NCI-H2196 (cell line): ENCODE results near the gene PRR33.

Experiments
- DNase-seq: peaks from one replicate; lab custom pipeline; 2025; ENCODE audit not compliant: unreplicated experiment; lab: John Stamatoyannopoulos, UW

The PRR33 gene

GRCh38 chr11:1866776-1867175 is 24.9 kb downstream of the PRR33 start:
- no peak for DNase-seq

DNA sequence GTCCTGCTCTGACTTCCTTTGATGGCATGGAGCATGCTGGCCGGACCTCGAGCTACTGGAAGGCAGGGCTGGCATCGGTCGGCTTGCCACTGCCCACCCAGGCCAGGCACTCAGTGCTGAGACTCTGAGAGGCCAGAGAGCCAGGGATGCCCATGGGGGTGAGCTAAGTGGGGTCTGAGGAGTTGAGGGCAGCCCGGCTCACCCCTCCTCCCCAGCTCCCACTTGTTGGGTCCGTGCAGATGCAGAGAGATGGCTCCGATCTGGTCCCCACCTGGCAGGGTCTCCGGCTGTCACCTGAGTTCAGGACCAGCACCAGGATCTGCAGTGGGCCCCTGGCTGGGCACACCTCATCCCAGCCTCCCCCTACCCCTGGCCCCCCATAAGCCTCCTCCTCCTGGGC is 25.5 kb downstream of the PRR33 start:
- DNase-seq = no peak

DNA sequence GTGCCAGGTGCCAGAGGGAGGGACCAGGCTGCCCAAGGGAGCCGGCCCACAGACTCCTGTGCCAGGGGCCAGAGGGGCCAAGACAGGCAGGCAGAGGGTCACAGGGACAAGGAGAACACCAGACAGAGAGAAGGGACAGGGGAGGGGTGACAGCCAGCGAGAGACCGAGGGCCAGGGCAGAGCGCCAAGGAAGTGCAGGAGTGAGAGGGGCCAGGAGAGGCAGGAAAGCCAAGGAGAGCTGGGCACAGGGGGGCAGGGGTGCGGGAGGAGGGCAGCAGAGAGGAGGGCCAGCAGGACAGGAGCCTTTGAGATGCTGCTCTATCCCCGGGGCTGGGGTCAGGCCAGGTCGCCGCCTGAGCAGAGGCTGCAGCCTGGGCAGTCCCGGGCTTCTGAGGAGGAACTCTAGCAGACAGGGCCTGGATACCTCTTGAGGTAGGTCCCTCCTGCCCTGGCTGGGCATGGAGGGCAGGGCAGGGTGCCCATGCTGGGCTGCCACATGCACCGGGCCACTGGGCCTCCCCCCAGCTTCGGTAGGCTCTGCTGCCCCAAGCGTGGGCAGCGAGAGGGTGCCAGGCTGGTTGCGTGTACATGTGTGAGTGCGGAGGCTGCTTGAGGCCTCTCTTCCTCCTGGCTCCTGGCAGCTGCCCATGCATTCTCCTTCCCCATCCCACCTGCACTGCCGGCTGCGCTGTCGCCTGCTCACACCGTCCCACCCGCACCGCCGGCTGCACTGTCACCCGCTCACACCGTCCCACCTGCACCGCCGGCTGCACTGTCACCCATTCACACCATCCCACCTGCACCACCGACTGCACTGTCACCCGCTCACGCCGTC is 26.6 kb downstream of the PRR33 start:
- no peak for DNase-seq

- no peak for DNase-seq
These were observed 27.5 kb downstream of the PRR33 start for GRCh38 chr11:1864231-1864630.

DNA sequence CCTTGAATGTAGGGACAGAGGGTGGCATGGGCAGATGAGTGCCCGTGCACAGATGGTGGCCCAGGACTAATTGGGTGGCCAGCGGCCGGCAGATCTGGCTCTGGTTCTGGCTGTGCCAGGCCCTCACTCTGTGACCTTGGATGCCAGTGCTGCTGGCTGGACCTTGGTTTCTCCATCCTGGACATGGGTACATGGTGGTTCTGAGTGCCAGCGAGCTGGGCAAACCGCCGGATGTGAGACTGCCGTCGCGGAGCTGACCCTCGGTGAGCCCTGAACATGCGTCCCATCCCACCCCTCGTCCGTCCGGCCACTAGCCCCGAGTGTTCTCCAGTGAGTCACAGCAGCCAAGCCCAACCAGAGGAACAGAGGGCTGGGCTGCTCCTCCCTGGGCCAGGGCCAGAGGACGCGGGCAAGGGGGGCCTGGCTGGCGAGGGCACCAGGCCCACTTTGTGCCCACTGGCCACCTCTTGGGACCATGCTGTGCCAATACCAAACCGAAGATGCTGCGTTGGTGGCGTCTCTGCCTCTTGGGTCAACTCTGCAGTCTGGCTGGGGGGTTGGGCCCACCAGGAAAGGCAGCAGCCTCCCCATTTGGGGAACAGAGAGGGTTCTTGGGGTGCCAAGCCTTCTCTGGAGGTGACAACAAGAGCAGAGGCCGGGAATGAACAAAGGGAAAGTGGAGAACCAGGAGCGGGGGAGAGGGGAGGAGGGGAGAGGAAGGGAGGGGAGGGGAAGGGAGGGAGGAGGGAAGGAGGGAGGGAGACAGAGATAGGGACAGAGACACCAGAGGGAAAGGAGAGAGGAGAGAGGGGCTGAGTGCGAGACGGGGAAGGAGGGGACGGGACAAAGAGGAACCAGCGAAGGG is 28.1 kb downstream of the PRR33 start:
- peak; percentile 14 for DNase-seq

GRCh38 chr11:1862588-1863351 is 28.9 kb downstream of the PRR33 start:
- DNase-seq = no peak

DNA sequence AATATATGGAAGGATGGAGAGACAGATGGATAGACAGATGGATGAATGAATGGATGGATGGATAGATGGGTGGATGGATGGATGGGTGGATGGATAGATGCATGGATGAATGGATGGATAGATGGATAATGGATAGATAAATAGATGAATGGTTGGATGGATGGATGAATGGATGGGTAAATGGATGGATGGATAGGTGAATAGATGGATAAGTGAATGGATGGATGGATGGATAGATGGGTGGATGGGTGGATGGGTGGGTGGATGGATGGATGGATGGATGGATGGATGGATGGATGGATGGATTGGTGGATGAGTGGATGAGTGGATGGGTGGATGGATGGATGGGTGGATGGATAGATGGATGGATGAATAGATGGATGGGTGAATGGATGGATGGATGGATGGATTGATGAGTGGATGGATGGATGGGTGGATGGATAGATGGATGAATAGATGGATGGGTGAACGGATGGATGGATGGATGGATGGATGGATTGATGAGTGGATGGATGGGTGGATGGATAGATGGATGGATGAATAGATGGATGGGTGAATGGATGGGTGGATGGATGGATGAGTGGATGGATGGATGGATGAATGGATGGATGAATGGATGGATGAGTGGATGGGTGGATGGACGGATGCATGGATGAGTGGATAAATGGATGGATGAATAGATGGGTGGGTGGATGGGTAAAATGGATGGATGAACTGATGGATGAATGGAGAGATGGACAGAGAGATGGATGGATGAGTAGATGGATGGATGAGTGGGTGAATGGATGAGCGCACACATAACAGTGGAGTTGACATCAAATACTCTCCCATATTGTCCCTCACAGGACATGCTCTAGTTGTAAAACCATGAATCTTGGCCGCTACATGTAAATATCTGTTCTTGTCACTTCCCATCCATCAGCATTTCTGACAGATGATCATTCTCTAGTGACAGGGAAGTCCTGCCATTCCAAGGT is 30.0 kb downstream of the PRR33 start:
- no peak for DNase-seq

DNA sequence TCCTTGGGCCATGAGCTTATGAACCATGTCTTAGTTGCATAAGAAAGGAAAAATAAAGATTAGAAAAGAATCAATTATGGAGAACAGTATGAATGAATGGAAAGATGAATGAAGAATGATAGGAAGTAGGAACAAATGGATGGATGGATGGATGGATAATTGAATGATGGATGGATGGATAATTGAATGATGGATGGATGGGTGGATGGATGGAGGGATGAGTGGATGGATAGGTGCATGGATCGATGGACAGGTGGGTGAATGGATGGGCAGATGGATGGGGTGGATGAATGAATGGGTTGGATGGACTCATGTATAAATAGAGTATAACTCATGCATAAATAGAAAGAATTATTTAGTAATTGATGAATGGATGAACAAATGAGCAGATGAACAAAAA is 31.6 kb downstream of the PRR33 start:
- no peak for DNase-seq

DNA sequence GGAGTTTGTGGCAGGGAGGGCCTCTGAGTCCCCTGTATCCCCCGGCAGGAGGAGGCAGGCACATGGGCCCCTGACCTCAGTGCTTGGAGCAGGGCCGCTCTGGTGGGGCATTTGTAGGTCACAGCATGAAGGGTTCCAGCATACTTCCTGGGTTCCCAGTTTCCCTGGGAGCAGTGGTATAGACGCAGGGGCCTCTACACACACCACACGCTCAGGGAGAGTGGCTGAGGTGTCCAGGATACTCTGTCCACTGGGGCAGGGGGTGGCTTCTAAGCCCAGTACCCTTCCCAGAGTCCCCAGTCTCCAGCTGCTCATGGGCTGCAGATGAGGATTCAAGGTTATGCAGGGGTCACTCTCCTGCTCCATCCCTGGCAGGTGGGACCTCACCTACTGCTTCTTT is 32.7 kb downstream of the PRR33 start:
- DNase-seq = no peak

GRCh38 chr11:1858576-1858975 is 33.1 kb downstream of the PRR33 start:
- no peak for DNase-seq

DNA sequence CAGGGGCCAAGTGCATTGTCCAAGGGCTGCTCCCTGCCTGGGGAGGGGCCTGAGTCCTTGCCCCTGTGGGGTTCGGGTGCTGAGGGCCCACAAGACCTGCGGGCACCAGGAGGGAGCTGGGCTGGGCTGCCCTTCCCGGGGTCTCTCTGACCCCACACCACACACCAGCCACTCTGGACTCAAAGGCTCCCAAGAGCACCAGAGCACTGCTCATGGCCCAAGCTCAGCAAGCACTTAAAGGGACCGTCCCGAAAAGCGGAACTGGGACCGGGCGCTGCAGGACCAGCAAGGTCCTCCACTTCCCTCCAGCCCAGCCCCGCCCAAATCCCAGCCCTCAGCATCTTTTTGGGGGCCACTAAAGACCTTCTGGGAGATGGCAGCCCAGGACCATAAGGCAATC is 33.5 kb downstream of the PRR33 start:
- no peak for DNase-seq

DNA sequence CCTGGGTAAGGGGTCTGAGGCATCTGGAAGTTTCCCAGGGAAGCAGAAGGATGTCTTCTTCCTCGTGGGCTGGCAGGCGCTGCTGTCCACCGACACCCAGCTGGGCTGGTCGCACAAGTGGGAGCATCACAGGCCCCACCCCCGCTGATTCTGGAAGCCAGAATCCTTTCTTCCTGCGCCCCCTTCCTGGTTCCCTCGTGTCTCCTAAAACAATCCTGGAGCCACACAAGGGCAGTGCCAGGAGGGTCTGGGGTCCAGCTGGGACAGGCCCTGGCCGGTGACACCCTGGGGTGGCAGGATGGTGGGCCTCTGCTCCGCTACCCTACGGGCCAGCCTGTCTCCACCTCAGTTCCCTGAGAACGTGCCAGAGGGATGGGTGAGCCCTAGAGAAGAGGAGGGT is 34.6 kb downstream of the PRR33 start:
- DNase-seq = no peak

DNA sequence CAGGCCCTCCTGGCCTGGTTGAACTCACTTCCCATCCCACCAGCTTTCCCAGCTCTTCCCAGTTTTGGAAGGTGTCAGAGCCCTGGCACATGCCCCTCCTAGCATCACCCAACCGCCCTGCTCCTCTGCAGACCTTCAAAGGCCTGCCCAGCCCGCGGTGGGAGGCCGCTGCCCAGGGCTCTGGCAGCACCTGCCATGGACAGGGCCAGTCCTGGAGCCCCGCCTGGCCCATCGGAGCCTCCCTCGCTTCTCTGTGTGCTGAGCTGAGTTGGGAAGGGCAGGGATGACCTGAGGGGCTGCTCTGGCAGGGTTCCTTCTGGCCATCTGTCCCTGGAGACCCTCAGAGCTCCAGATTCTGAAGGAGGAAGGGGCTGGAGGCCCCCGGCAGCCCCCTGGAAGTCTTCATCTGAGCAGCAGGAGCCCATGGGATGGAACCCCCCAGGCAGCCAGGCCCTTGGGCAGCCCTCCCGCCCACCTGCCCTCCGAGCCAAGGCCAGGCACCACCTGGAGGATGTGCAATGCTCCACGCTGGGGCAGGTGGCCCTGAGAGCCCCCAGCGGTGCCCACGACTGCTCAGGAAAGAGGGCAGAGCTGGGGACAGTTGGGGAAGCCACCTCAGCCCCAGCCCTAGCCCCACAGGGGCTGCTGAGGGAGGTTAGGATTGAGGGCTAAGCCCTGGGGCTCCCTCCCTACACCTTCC is 35.2 kb downstream of the PRR33 start:
- no peak for DNase-seq

DNA sequence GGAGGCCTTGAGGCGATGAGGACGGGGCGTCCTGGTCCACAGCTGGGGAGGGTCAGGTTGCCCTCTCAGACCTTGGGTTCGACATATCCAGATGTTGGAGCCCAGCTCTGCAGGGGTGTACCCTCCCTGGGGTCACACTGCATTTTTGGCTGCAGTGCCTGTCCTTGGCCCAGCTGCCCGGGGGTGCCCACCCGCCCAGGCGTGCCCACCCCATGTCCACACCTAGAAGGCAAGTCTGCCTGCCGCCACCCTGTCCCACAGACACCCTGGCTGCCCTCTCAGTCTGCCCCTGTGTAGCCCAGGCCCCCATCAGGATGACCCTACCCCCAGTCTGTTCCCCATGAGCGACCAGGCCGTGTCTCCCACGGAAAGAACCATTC is 35.8 kb downstream of the PRR33 start:
- no peak for DNase-seq

DNA sequence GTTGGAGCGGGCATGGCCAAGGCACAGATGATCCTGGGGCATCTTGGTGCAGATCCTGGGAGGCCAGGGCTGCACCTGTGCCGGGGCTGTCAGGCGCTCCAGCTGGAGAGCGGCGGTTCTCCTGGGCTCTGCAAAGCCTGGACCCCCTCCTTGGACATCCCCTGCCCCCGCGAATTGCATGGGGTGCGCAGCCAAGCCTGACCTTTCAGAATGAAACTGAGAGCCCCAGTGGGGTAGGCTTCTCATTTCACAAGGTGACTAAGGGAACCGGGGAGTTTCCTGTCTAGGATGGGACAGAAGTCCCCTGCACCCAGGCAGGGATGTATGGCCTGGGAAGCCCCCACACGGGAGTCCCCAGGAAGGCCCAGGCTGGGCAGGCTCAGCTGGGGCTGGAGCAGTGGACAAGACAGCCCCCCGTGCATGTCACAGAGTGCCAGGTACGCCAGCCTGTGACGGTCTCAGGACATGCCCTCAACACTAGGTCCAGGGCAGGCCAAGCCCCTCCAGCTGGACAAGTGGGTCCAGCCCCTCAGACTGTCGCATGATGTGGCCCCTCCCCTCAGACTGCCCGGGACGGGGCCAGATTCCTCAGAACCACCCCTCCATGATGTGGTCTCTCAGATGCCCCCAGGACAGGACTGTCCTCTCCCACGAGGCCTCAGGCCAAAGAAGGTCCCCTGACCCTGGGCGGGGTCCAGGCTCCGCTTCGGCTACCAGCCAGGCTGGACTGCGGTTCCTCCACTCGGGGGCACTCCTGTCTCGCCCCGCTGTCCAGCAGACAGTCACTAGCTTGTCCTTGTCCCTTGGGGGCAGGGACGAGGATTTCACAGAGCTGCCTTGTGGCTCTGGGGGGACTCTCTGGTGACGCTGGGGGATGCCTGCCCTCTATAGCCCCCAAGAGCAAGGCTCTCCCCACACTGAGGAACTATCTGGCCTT is 36.5 kb downstream of the PRR33 start:
- DNase-seq = no peak

DNA sequence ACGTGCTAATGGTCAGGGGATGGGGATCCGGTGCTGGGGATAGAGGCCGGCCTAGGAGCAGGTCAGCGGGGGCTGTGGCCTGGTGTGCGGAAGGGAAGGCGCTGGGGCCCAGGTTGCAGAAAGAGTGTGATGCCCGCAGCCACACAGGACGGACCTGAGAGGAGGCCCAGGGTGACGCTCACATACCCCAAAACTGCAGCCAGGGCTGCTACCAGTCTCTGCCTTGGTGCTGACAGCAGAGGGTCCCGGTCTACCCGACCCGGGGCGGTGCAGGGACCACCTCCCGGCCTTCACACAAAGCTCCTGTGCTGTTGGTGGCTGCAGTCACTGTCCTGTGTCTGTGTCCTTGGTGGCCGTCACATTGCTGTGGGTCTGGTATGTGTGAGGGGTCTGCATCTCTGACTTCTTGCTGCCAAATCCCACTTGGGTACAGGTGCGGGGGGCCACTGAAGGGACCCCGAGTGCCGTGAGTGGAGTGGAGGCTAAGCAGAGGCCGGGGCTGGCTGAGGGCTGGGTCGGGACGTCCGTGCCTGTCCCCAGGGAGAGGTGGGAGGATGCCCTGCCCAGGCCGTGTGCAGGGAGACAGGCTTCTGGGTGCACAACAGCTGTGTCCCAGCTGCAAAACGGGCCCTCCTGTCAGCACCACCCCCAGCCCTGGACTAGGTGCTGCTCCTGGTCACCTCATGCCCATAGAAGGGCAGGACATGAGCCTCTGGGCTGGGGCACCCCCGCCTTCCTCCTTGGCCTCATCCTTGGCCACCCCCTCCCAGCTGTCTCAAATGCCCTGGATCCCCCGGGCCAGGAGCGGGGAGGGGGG is 37.4 kb downstream of the PRR33 start:
- DNase-seq = no peak

GRCh38 chr11:1853376-1854131 is 38.1 kb downstream of the PRR33 start:
- DNase-seq = no peak
